Measurements from ENCODE around the gene CDH10. TPM values are rescaled to one million over a fixed set of nuclear protein-coding genes. Genes with fewer than 3 reads are reported as not detected.

CDH10 gene
- total RNA-seq, 1 experiment from 2014 or later = not detected

- Mint-ChIP-seq H3K27ac (ENCODE audit: unreplicated experiment) (no peak overlapping the region), H3K4me3 (ENCODE audit: low read depth, unreplicated experiment) (no peak overlapping the region), H3K9me3 (ENCODE audit: low read depth, unreplicated experiment) (peaks cover 4% of the 10 kb centered on the region), H3K27me3 (ENCODE audit: unreplicated experiment) (no peaks in the 10 kb centered on the region), H3K4me1 (ENCODE audit: low read depth, unreplicated experiment) (no peaks in the 10 kb centered on the region), H3K36me3 (ENCODE audit: insufficient read depth, unreplicated experiment) (no peaks in the 10 kb centered on the region)
- no TSS peak for BruUV-seq (replicated peaks)
- TF ChIP-seq CTCF (IDR thresholded peaks at IDR 0.05; ENCODE audit: unreplicated experiment) = no peak
- CTCF ChIA-PET = no interaction called here
- DNase-seq = no peak
- intact Hi-C loops (cut with micrococcal nuclease; ENCODE audit: unreplicated experiment) = no loop called here
These were observed 166.8 kb downstream of the CDH10 start for GRCh38 chr5:24477958-24478357.

DNA sequence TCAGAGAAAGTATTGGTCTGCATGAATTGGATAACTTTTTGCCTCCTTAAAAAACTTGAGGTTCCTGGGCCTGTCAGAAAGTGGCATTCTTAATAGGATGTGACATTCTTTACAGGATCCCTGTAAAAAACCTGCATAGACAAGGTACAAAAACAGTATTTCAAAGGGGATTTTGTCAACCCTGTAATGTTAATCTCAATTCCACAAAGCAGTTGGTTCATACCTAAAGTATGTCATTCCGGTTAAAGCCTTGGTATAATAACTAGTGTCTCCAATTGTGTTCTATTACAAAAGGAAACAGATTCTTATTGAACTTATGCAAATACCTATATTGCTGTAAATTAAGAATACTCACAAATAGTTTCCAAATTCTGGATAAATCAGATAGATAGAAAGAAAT is 169.7 kb downstream of the CDH10 start:
- no peak for TF ChIP-seq CTCF (IDR thresholded peaks at IDR 0.05; ENCODE audit: unreplicated experiment)
- Mint-ChIP-seq H3K36me3 (ENCODE audit: insufficient read depth, unreplicated experiment) (no peaks in the 10 kb centered on the region), H3K27me3 (ENCODE audit: unreplicated experiment) (no peaks in the 10 kb centered on the region), H3K4me3 (ENCODE audit: low read depth, unreplicated experiment) (no peak overlapping the region), H3K27ac (ENCODE audit: unreplicated experiment) (no peak overlapping the region), H3K4me1 (ENCODE audit: low read depth, unreplicated experiment) (no peaks in the 10 kb centered on the region), H3K9me3 (ENCODE audit: low read depth, unreplicated experiment) (peaks cover 4% of the 10 kb centered on the region)
- CTCF ChIA-PET = no interaction called here
- DNase-seq = no peak
- intact Hi-C loops (cut with micrococcal nuclease; ENCODE audit: unreplicated experiment) = no loop called here
- no TSS peak for BruUV-seq (replicated peaks)

GRCh38 chr5:24474685-24475084 is 170.1 kb downstream of the CDH10 start:
- Mint-ChIP-seq H3K27ac (ENCODE audit: unreplicated experiment) (no peak overlapping the region), H3K4me1 (ENCODE audit: low read depth, unreplicated experiment) (no peaks in the 10 kb centered on the region), H3K4me3 (ENCODE audit: low read depth, unreplicated experiment) (no peak overlapping the region), H3K36me3 (ENCODE audit: insufficient read depth, unreplicated experiment) (no peaks in the 10 kb centered on the region), H3K9me3 (ENCODE audit: low read depth, unreplicated experiment) (peaks cover 4% of the 10 kb centered on the region), H3K27me3 (ENCODE audit: unreplicated experiment) (no peaks in the 10 kb centered on the region)
- no peak for TF ChIP-seq CTCF (IDR thresholded peaks at IDR 0.05; ENCODE audit: unreplicated experiment)
- intact Hi-C loops (cut with micrococcal nuclease; ENCODE audit: unreplicated experiment) = no loop called here
- DNase-seq = no peak
- no TSS peak for BruUV-seq (replicated peaks)
- CTCF ChIA-PET = no interaction called here

DNA sequence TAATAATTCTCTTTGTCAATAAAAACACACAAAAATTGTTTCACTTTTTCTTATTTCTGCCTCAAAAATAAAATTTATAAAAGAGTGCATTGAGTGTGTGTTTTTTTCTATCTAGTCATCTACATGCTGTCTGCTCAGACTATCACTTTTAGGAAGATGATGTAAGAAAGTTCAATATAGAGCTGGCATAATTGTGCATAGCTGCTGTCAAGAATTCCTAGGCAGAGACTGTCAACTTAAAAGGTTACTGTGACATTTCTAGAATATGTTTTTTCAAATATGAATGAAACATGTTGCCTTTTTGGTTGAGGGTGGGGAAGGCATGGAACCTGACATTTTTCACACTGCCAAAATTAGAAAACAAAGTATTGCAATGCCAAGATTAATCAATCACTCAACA is 172.3 kb downstream of the CDH10 start:
- Mint-ChIP-seq H3K36me3 (ENCODE audit: insufficient read depth, unreplicated experiment) (no peaks in the 10 kb centered on the region), H3K27ac (ENCODE audit: unreplicated experiment) (no peak overlapping the region), H3K9me3 (ENCODE audit: low read depth, unreplicated experiment) (peaks cover 4% of the 10 kb centered on the region), H3K27me3 (ENCODE audit: unreplicated experiment) (no peaks in the 10 kb centered on the region), H3K4me3 (ENCODE audit: low read depth, unreplicated experiment) (no peak overlapping the region), H3K4me1 (ENCODE audit: low read depth, unreplicated experiment) (no peaks in the 10 kb centered on the region)
- no peak for DNase-seq
- intact Hi-C loops (cut with micrococcal nuclease; ENCODE audit: unreplicated experiment) = no loop called here
- BruUV-seq (replicated peaks) = no TSS peak
- CTCF ChIA-PET = interaction anchor here (0.5 kb wide), 1 partner anchor 55 kb away, joined by 7 read pairs; no protein-coding TSS in a partner anchor
- no peak for TF ChIP-seq CTCF (IDR thresholded peaks at IDR 0.05; ENCODE audit: unreplicated experiment)

Measured in Calu3 (cell line).